HEK293 (cell line): ENCODE data around the gene FOXR2.

Experiments
- CTCF ChIP-seq: fragments of 450-650 bp; formaldehyde crosslinking; IDR thresholded peaks from 2 replicates; pipeline ENCODE4 v1.5.1; 2016; ENCODE audit warnings: missing biosample characterization, missing genetic modification characterization
- PATZ1 ChIP-seq: fragments of 450-650 bp; formaldehyde crosslinking; IDR thresholded peaks from 2 replicates; pipeline ENCODE4 v1.5.1; 2016; ENCODE audit warnings: missing biosample characterization, missing genetic modification characterization
- PRDM2 ChIP-seq: fragments of 450-650 bp; formaldehyde crosslinking; IDR thresholded peaks from 2 replicates; pipeline ENCODE4 v1.5.1; 2016; ENCODE audit warnings: missing biosample characterization, missing genetic modification characterization, borderline replicate concordance
- TCF7L2 ChIP-seq: IDR thresholded peaks from 2 replicates; pipeline ENCODE4 v1.6.1; 2011; ENCODE audit warnings: low read depth, mild to moderate bottlenecking, inconsistent platforms, low read length, moderate library complexity, borderline replicate concordance
- ZNF133 ChIP-seq: fragments of 450-650 bp; formaldehyde crosslinking; IDR thresholded peaks from 2 replicates; pipeline ENCODE4 v1.5.1; 2016; ENCODE audit warnings: missing biosample characterization, missing genetic modification characterization
- ZNF138 ChIP-seq: fragments of 450-650 bp; formaldehyde crosslinking; IDR thresholded peaks from 2 replicates; pipeline ENCODE4 v1.5.1; 2016; ENCODE audit warnings: missing biosample characterization, missing genetic modification characterization, borderline replicate concordance
- ZNF292 ChIP-seq: fragments of 450-650 bp; formaldehyde crosslinking; IDR thresholded peaks from 2 replicates; pipeline ENCODE4 v1.5.1; 2016; ENCODE audit warnings: low read depth, missing biosample characterization, missing genetic modification characterization, borderline replicate concordance
- ZNF48 ChIP-seq: fragments of 450-650 bp; formaldehyde crosslinking; IDR thresholded peaks from 2 replicates; pipeline ENCODE4 v1.5.1; 2016; ENCODE audit warnings: missing biosample characterization, missing genetic modification characterization
- ZNF513 ChIP-seq: fragments of 450-650 bp; IDR thresholded peaks from 2 replicates; pipeline ENCODE4 v1.5.1; 2018; ENCODE audit warnings: missing biosample characterization, missing genetic modification characterization
- ZNF747 ChIP-seq: fragments of 450-650 bp; formaldehyde crosslinking; IDR thresholded peaks from 2 replicates; pipeline ENCODE4 v1.5.1; 2016; ENCODE audit warnings: missing biosample characterization, missing genetic modification characterization
- ZSCAN5A ChIP-seq: fragments of 450-650 bp; formaldehyde crosslinking; IDR thresholded peaks from 2 replicates; pipeline ENCODE4 v1.5.1; 2016; ENCODE audit warnings: missing biosample characterization, missing genetic modification characterization

GRCh38 chrX:55619547-55619946 is 3.7 kb upstream of the FOXR2 start:
- TF ChIP-seq TCF7L2 (no peak), ZNF292 (no peak), CTCF (tag by site-specific recombination) (no peak), ZSCAN5A (no peak), PATZ1 (no peak), ZNF513 (tag by site-specific recombination) (no peak), ZNF747 (tag by site-specific recombination) (no peak), ZNF48 (tag by site-specific recombination) (no peak), ZNF133 (tag by site-specific recombination) (no peak), PRDM2 (tag by site-specific recombination) (no peak), ZNF138 (tag by site-specific recombination) (no peak)
